GM21528 (cell line): Measurements from ENCODE around the gene CDH24.
A peak's percentile ranks its signal among the peaks of the same experiment; 100 is the strongest.
"Not testable (repeated sequence)": the region's sequence is repeated elsewhere in the genome, so short reads cannot be mapped to it uniquely, and the experiment has no call there.

Experiments used
- ATAC-seq: cut with Tn5 transposase; IDR thresholded peaks from one replicate; pipeline ENCODE4 v1.9.1; 2021; ENCODE audit warnings: mild to moderate bottlenecking, moderate library complexity; ENCODE audit not compliant: unreplicated experiment, low FRiP score

CDH24 gene

GRCh38 chr14:23021889-23022442, 35.4 kb downstream of the CDH24 start:
- no peak for ATAC-seq

GRCh38 chr14:23021434-23021833, 35.9 kb downstream of the CDH24 start:
- ATAC-seq: no peak

GRCh38 chr14:23020143-23021128, 36.9 kb downstream of the CDH24 start:
- no peak for ATAC-seq

GRCh38 chr14:23018107-23018506, 39.2 kb downstream of the CDH24 start:
- ATAC-seq: no peak

GRCh38 chr14:23017091-23017490, 40.2 kb downstream of the CDH24 start:
- no peak for ATAC-seq

GRCh38 chr14:23015618-23016017, 41.7 kb downstream of the CDH24 start:
- ATAC-seq: no peak

- ATAC-seq: not testable (repeated sequence)
Measured at GRCh38 chr14:23013749-23014054, 43.6 kb downstream of the CDH24 start.

- ATAC-seq: no peak
Measured at GRCh38 chr14:23013054-23013748, 44.1 kb downstream of the CDH24 start.

GRCh38 chr14:23009939-23010726, 47.2 kb downstream of the CDH24 start, which contains the start of gene C14orf93:
Gene C14orf93 (minus strand): TSS chr14:23010143. CDS start chr14:22999023, 11,120 bp downstream.
- ATAC-seq: no peak

GRCh38 chr14:23009483-23009938, 47.8 kb downstream of the CDH24 start:
- ATAC-seq: no peak

GRCh38 chr14:23008831-23009230, 48.5 kb downstream of the CDH24 start:
- ATAC-seq: no peak

- ATAC-seq: peak; percentile 91
Measured at GRCh38 chr14:23006544-23007419, 50.5 kb downstream of the CDH24 start.

- ATAC-seq: no peak
Measured at GRCh38 chr14:23006188-23006534, 51.2 kb downstream of the CDH24 start.

- ATAC-seq: no peak
Measured at GRCh38 chr14:23005451-23006187, 51.7 kb downstream of the CDH24 start.

- ATAC-seq: not testable (repeated sequence)
Measured at GRCh38 chr14:23004274-23004673, 53.0 kb downstream of the CDH24 start.

- no peak for ATAC-seq
Measured at GRCh38 chr14:23002592-23002991, 54.7 kb downstream of the CDH24 start.

- no peak for ATAC-seq
Measured at GRCh38 chr14:23000860-23001259, 56.5 kb downstream of the CDH24 start.

- ATAC-seq: no peak
Measured at GRCh38 chr14:22998329-22999012, 58.8 kb downstream of the CDH24 start.
